Fibroblast of skin of back (primary cell): ENCODE data around the gene ST8SIA4.
A peak's percentile ranks its signal among the peaks of the same experiment; 100 is the strongest.

Experiments used
- DNase-seq: peaks from one replicate; pipeline ENCODE4 v3.0.0-alpha.2; 2013

The ST8SIA4 gene

GRCh38 chr5:100867039-100867562 is 36.0 kb downstream of the ST8SIA4 start:
- no peak for DNase-seq

DNA sequence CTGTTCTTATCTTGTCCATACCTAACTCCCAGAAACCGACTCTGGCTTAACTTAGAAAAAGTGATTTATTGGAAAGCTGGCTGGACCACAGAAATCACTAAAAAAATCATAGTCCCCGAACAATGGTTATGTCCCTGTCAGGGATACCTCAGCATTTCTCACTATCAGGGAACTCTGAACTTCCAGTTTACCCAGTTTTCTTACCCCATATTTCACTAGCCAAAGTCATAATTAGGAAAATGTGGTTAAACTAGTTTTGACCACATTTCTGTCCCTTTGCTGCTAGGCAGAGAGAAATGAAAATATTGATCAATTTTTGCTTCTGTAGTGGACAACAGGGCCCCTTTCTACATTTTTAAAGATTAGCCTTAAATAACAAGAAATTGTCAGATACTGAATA is 38.2 kb downstream of the ST8SIA4 start:
- no peak for DNase-seq

- DNase-seq: no peak
Observed at GRCh38 chr5:100863739-100864138, 39.3 kb downstream of the ST8SIA4 start.

DNA sequence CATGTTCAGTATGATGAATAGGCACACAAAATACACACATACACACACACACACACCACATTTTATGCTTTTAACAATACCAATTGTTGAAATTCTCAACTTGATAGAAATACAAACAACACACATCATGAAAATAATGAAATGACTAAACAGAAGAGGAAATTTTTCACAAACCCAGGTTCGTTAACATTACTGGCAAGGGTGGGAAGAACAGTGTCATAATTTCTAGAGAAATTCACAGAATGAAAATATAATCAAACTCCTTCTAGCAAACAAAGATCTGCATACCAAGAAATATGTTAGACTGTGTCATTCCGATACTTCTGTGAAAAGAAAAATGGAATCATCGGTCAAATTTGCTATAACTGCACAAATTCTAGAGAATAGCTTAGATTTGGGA is 41.9 kb downstream of the ST8SIA4 start:
- no peak for DNase-seq

DNA sequence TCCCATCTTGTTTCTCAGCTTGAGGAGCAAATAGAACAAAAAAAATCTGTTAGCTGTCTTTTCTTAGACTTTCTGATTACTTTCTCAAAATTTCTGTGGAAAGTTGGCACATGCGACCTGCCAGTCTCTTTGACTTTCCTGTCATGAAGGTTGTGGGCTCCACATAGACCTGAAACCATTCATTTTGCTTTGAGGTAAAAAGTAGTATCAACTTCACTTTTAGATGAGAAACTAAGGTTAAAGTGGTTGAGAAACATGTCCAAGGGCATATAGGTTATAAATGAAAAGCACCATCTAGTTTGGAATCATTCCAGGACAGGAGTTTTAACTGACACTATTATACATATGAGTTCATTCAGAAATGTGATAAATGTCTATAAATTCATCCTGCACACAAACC is 42.7 kb downstream of the ST8SIA4 start:
- no peak for DNase-seq

GRCh38 chr5:100858987-100859545 is 44.0 kb downstream of the ST8SIA4 start:
- DNase-seq: no peak

- no peak for DNase-seq
Observed at GRCh38 chr5:100856462-100856861, 46.6 kb downstream of the ST8SIA4 start.

- no peak for DNase-seq
Observed at GRCh38 chr5:100855937-100856430, 47.1 kb downstream of the ST8SIA4 start.

DNA sequence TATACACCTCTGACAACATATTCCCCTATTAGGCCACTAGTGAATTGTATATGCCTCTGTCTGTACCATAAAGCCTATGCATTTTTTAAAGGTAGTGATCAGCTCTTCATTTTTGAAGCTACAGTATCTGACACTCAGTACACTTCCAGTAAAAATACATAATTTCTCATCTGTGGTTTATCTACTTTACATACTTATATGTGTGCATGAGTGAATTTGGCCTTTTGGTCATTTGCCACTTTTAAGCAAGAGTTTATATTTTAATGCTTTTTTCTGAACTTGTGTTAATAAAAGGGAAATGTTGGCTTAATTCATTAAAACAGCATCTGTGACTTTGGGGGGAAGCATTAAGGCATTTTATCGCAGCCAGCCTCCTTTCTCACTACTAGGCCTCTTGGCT is 47.8 kb downstream of the ST8SIA4 start:
- DNase-seq: no peak

- DNase-seq: no peak
Observed at GRCh38 chr5:100854591-100854990, 48.5 kb downstream of the ST8SIA4 start.

GRCh38 chr5:100853582-100853981 is 49.5 kb downstream of the ST8SIA4 start:
- no peak for DNase-seq

DNA sequence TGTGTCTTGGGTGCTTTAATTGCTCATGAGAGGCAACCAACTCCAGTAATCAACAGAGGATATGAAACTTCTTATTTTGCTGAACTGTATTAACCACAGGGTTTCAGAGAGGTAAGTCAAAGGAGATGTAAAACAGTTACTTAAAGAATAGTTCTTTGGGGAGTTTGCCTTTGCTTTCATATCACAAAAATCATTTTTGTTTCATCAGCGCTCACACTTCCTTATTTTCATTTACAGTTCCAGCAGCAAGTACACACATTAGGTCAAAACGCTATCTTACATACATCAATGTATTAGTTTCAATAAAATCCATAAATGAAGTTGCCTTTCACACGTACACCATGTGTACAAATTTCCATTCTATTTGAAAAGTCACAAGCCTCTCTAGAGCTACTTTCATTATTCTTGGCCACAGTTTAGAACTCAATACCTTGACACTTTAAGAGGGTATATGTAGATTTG is 50.1 kb downstream of the ST8SIA4 start:
- no peak for DNase-seq

- no peak for DNase-seq
Observed at GRCh38 chr5:100852051-100852450, 51.0 kb downstream of the ST8SIA4 start.

GRCh38 chr5:100846772-100847171 is 56.3 kb downstream of the ST8SIA4 start:
- peak; percentile 43 for DNase-seq

DNA sequence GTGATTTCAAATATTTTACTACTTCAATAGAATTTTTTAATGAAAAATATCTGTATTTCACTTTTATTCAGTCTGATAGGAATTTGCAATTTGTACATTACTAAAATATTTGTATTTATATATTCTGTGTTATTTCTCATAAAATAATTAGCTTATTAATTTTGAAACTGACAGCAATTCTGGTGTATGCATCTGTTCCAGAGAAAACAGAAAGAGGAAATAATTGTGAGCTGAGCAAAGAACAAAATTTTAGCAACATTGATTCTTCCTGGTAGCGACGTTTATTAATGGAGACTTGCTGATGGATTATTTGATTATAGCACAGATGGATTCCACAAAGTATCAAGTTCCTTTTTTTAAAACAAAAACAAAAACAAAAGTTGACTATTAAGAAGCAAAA is 61.0 kb downstream of the ST8SIA4 start:
- no peak for DNase-seq

DNA sequence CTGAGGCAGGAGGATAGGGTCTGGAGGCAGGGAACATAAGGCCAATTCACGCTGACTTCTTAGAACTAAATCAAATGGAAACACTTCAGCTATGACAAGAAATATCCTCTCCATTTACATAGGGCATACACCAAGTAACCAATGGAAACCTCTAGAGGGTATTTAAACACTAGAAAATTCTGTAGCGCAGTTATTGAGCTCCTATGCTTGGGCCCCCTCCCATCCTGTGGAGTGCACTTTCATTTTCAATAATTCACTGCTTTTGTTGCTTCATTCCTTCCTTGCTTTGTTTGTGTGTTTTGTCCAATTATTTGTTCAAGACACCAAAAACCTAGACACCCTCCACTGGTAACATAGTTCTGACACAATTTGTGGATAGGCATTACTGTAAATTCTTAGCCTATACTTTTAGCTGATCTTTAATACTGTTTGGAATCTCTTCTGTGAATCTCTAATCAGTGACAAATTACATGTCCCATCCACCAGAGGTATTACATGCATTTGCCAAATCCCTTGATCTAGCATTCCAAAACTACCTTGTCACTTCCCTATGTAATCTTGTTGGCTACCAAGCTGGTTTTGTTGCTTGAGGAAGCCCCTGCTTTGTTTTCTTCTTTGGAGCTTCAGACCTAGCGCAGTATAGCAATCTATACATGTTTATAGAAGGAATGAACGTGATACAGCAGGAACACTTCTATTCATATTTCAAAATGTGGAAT is 61.6 kb downstream of the ST8SIA4 start:
- no peak for DNase-seq

GRCh38 chr5:100840789-100841188 is 62.3 kb downstream of the ST8SIA4 start:
- DNase-seq: no peak

GRCh38 chr5:100840370-100840769 is 62.7 kb downstream of the ST8SIA4 start:
- DNase-seq: peak; percentile 14

GRCh38 chr5:100838048-100838473 is 65.0 kb downstream of the ST8SIA4 start:
- DNase-seq: no peak

GRCh38 chr5:100834519-100834918 is 68.6 kb downstream of the ST8SIA4 start:
- DNase-seq: no peak

GRCh38 chr5:100832252-100833230 is 70.5 kb downstream of the ST8SIA4 start:
- no peak for DNase-seq

DNA sequence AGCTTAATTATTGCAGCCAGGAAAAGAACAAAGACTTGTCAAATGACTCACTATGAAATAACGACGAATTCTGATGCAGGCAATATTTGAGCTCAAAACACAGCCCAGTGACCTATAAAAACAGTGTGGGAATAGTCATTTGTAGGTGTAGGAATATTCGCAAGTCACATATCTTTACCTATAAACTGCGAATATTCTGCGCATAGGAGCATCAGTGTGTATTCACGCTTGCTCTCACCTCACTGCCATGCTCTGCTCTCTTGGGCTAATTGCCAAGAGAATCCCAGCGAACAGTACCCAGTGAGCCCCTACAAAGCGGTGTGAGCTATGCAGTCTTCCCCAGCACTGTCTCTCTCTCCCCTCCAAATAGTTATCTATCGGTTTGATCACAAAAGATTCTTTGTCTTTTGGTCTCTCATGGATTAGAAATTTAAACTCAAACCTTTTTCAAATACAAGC is 74.2 kb downstream of the ST8SIA4 start:
- no peak for DNase-seq
